H1 (cell line): ENCODE measurements around the gene SLIT3. TPM values are rescaled to one million over a fixed set of nuclear protein-coding genes. Genes with fewer than 3 reads are reported as not detected.

Experiments used
- CTCF ChIA-PET: fragments of 300-600 bp; sonication (Branson Sonifier 250); formaldehyde crosslinking; loops from one replicate; lab custom pipeline; 2021; ENCODE audit not compliant: partially characterized antibody; lab: Charles Lee
- POLR2A ChIA-PET: fragments of 300-600 bp; sonication (Branson Sonifier 250); formaldehyde crosslinking; loops from one replicate; lab custom pipeline; 2021; ENCODE audit warnings: inconsistent platforms; ENCODE audit not compliant: partially characterized antibody; lab: Charles Lee
- DNase-seq, 2 experiments: peaks; one replicate each; pipeline versions ENCODE4 v3.0.0 to v3.0.0-alpha.2; 2010 to 2022; ENCODE audit warnings: low spot score in 2 of 2, low read depth in 1 of 2, mixed read lengths in 1 of 2
- FAIRE-seq: peaks from 2 replicates; lab custom pipeline; 2011; peaks lifted over from hg19 to GRCh38; lab: Jason Lieb, UNC
- H2AFZ ChIP-seq: 2 replicates; pipeline ENCODE4 v1.8.1; 2012; ENCODE audit warnings: low read length, inconsistent platforms
- H2AK5ac ChIP-seq: 2 replicates; pipeline ENCODE4 v1.6.1; 2013; ENCODE audit warnings: low read depth, low read length
- H2BK120ac ChIP-seq: replicated peaks from 2 replicates; pipeline ENCODE3; 2013; ENCODE audit warnings: low read depth, low read length, inconsistent platforms
- H2BK12ac ChIP-seq: 2 replicates; pipeline ENCODE4 v1.6.1; 2013; ENCODE audit warnings: low read depth, low read length
- H2BK15ac ChIP-seq: 2 replicates; pipeline ENCODE4 v1.6.1; 2013; ENCODE audit warnings: low read length
- H2BK20ac ChIP-seq: 2 replicates; pipeline ENCODE4 v1.6.1; 2013; ENCODE audit warnings: low read length
- H2BK5ac ChIP-seq: 2 replicates; pipeline ENCODE4 v1.6.1; 2013; ENCODE audit warnings: low read depth, low read length
- H3K14ac ChIP-seq: 2 replicates; pipeline ENCODE4 v1.6.1; 2013; ENCODE audit warnings: inconsistent platforms; ENCODE audit not compliant: insufficient read length
- H3K18ac ChIP-seq: 2 replicates; pipeline ENCODE4 v1.6.1; 2013; ENCODE audit warnings: low read length; ENCODE audit errors: extremely low read depth
- H3K23ac ChIP-seq: 2 replicates; pipeline ENCODE4 v1.6.1; 2013; ENCODE audit warnings: inconsistent platforms; ENCODE audit not compliant: insufficient read length
- H3K23me2 ChIP-seq: 2 replicates; pipeline ENCODE4 v1.6.1; 2013; ENCODE audit warnings: low read depth, low read length
- H3K27ac ChIP-seq: 2 replicates; pipeline ENCODE4 v1.6.1; 2011; ENCODE audit warnings: low read depth, low read length, inconsistent platforms
- H3K27me3 ChIP-seq, 4 experiments: replicated peaks in 1 of 4; 1 replicate in 1 of 4; 2 replicates in 3 of 4; pipeline versions ENCODE4 v1.6.1 to v1.8.1; 2011 to 2013; ENCODE audit warnings: low read length in 3 of 4, mild to moderate bottlenecking in 3 of 4, inconsistent platforms in 2 of 4, mixed read lengths in 2 of 4, moderate library complexity in 1 of 4; ENCODE audit not compliant: control insufficient read depth in 3 of 4, insufficient read depth in 3 of 4; ENCODE audit errors: extremely low read depth in 1 of 4
- H3K36me3 ChIP-seq, 4 experiments: 2 replicates each; pipeline versions ENCODE4 v1.6.1 to v1.8.1; 2011 to 2013; ENCODE audit warnings: mild to moderate bottlenecking in 4 of 4, low read length in 3 of 4, moderate library complexity in 2 of 4, control low read depth in 1 of 4, inconsistent platforms in 1 of 4; ENCODE audit not compliant: insufficient read depth in 4 of 4, control insufficient read depth in 2 of 4
- H3K4ac ChIP-seq: replicated peaks from 2 replicates; pipeline ENCODE3; 2013; ENCODE audit warnings: low read length, low read depth, mixed read lengths, inconsistent platforms; ENCODE audit not compliant: insufficient read length
- H3K4me1 ChIP-seq, 4 experiments: replicated peaks in 1 of 4; 1 replicate in 1 of 4; 2 replicates in 3 of 4; pipeline versions ENCODE4 v1.6.1 to v1.8.1; 2011 to 2013; ENCODE audit warnings: low read length in 3 of 4, inconsistent platforms in 2 of 4, mixed read lengths in 1 of 4; ENCODE audit not compliant: insufficient read depth in 4 of 4, control insufficient read depth in 3 of 4
- H3K4me2 ChIP-seq, 2 experiments: 2 replicates each; pipeline versions ENCODE4 v1.6.1 to v1.8.1; 2011 to 2013; ENCODE audit warnings: low read depth in 2 of 2, low read length in 2 of 2, control low read depth in 1 of 2, inconsistent platforms in 1 of 2, mild to moderate bottlenecking in 1 of 2; ENCODE audit not compliant: insufficient read depth in 1 of 2
- H3K4me3 ChIP-seq, 4 experiments: fragments of 200-600, 300-600 bp in 1 of 4; sonication (generic), shearing (Covaris generic), sonication (Bioruptor Twin) in 1 of 4; 2 replicates each; pipeline versions ENCODE4 v1.5.1 to v1.8.1; 2011 to 2016; ENCODE audit warnings: low read length in 4 of 4, low read depth in 3 of 4, control low read depth in 2 of 4, inconsistent platforms in 2 of 4, mild to moderate bottlenecking in 2 of 4, mixed read lengths in 1 of 4, moderate library complexity in 1 of 4; ENCODE audit not compliant: insufficient read depth in 2 of 4; ENCODE audit errors: extremely low read depth in 1 of 4
- H3K56ac ChIP-seq: replicated peaks from 2 replicates; pipeline ENCODE3; 2013; ENCODE audit warnings: low read depth, mild to moderate bottlenecking, mixed read lengths, low read length, inconsistent platforms; ENCODE audit not compliant: insufficient read length
- H3K79me1 ChIP-seq: 2 replicates; pipeline ENCODE4 v1.6.1; 2013; ENCODE audit warnings: low read depth, low read length, control low read depth
- H3K79me2 ChIP-seq, 2 experiments: 2 replicates each; pipeline versions ENCODE4 v1.6.1 to v1.8.1; 2012 to 2013; ENCODE audit warnings: low read length in 2 of 2, mild to moderate bottlenecking in 2 of 2, inconsistent platforms in 1 of 2; ENCODE audit not compliant: insufficient read depth in 2 of 2, control insufficient read depth in 1 of 2
- H3K9ac ChIP-seq, 4 experiments: replicated peaks in 1 of 4; 1 replicate in 1 of 4; 2 replicates in 3 of 4; pipeline versions ENCODE4 v1.6.1 to v1.8.1; 2011 to 2013; ENCODE audit warnings: low read depth in 3 of 4, low read length in 3 of 4, control low read depth in 2 of 4, mild to moderate bottlenecking in 2 of 4, moderate library complexity in 2 of 4, inconsistent platforms in 1 of 4; ENCODE audit errors: extremely low read depth in 1 of 4
- H3K9me3 ChIP-seq, 2 experiments: 2 replicates each; pipeline versions ENCODE4 v1.6.1 to v1.8.1; 2012 to 2013; ENCODE audit warnings: mild to moderate bottlenecking in 2 of 2, moderate library complexity in 2 of 2, control low read depth in 1 of 2, inconsistent platforms in 1 of 2, low read depth in 1 of 2, low read length in 1 of 2, mixed read lengths in 1 of 2; ENCODE audit not compliant: insufficient read depth in 2 of 2
- H4K20me1 ChIP-seq, 2 experiments: replicated peaks in 1 of 2; 2 replicates each; pipeline versions ENCODE3 to v1.8.1; 2011 to 2013; ENCODE audit warnings: inconsistent platforms in 2 of 2, low read length in 2 of 2, mild to moderate bottlenecking in 1 of 2; ENCODE audit not compliant: insufficient read depth in 2 of 2, control insufficient read depth in 1 of 2
- H4K5ac ChIP-seq: 2 replicates; pipeline ENCODE4 v1.6.1; 2013; ENCODE audit warnings: low read length, low read depth, mixed read lengths, inconsistent platforms; ENCODE audit not compliant: insufficient read length
- H4K8ac ChIP-seq: 2 replicates; pipeline ENCODE4 v1.8.0; 2013; ENCODE audit warnings: mild to moderate bottlenecking, moderate library complexity, low read length, inconsistent platforms; ENCODE audit not compliant: insufficient read depth; ENCODE audit errors: extremely low read depth
- H4K91ac ChIP-seq: replicated peaks from 2 replicates; pipeline ENCODE3; 2013; ENCODE audit warnings: low read length, mixed read lengths, inconsistent platforms; ENCODE audit not compliant: insufficient read length
- CEBPB ChIP-seq: IDR thresholded peaks from 2 replicates; pipeline ENCODE4 v1.6.1; 2012; ENCODE audit warnings: low read depth, low read length
- CTBP2 ChIP-seq: IDR thresholded peaks from 2 replicates; pipeline ENCODE4 v1.7.0; 2011; ENCODE audit warnings: borderline replicate concordance, mild to moderate bottlenecking, moderate library complexity, mixed read lengths, low read length; ENCODE audit not compliant: insufficient read depth, insufficient read length
- EGR1 ChIP-seq: IDR thresholded peaks from 2 replicates; pipeline ENCODE4 v1.6.1; 2011; ENCODE audit warnings: low read depth, low read length, borderline replicate concordance
- EZH2 ChIP-seq: fragments of 200-600 bp; sonication (generic); IDR thresholded peaks from 2 replicates; pipeline ENCODE4 v1.7.1; 2012; ENCODE audit warnings: low read depth, mild to moderate bottlenecking, moderate library complexity, low read length, inconsistent platforms; ENCODE audit not compliant: severe bottlenecking
- GABPA ChIP-seq: IDR thresholded peaks from 2 replicates; pipeline ENCODE4 v1.6.1; 2011; ENCODE audit warnings: mild to moderate bottlenecking, low read length, moderate library complexity, borderline replicate concordance; ENCODE audit not compliant: insufficient read depth
- POLR2A ChIP-seq, 2 experiments: IDR thresholded peaks; 1 replicate in 1 of 2; 2 replicates in 1 of 2; pipeline ENCODE4 v1.6.1; 2011; ENCODE audit warnings: low read depth in 2 of 2, low read length in 2 of 2, mild to moderate bottlenecking in 2 of 2; ENCODE audit errors: control extremely low read depth in 1 of 2
- POU5F1 ChIP-seq: IDR thresholded peaks from 2 replicates; pipeline ENCODE4 v1.6.1; 2011; ENCODE audit warnings: low read depth, mild to moderate bottlenecking, low read length, moderate library complexity
- RFX5 ChIP-seq: IDR thresholded peaks from 2 replicates; pipeline ENCODE4 v1.6.1; 2011; ENCODE audit warnings: low read depth, low read length, improper control_type of control experiment, borderline replicate concordance
- RNF2 ChIP-seq: fragments of 200-900, 300-1000 bp; sonication (generic); IDR thresholded peaks from 2 replicates; pipeline ENCODE4 v1.7.1; 2016; ENCODE audit warnings: borderline replicate concordance, low read depth, mild to moderate bottlenecking, antibody characterized with exemption, low read length; ENCODE audit not compliant: poor library complexity, severe bottlenecking; ENCODE audit errors: missing control alignments
- SIX5 ChIP-seq: IDR thresholded peaks from 2 replicates; pipeline ENCODE4 v1.6.1; 2011; ENCODE audit warnings: mild to moderate bottlenecking, low read depth, low read length
- SP2 ChIP-seq: IDR thresholded peaks from 2 replicates; pipeline ENCODE4 v1.6.1; 2012; ENCODE audit warnings: mild to moderate bottlenecking, low read length, inconsistent platforms
- TAF7 ChIP-seq: optimal IDR thresholded peaks from 2 replicates; pipeline ENCODE3; 2011; ENCODE audit warnings: low read depth, mild to moderate bottlenecking, inconsistent platforms, low read length, moderate library complexity, borderline replicate concordance
- TBP ChIP-seq: IDR thresholded peaks from 2 replicates; pipeline ENCODE4 v1.6.1; 2011; ENCODE audit warnings: low read depth, low read length, improper control_type of control experiment
- WGBS, 2 experiments: shearing (Covaris generic) in 1 of 2; methylation state at CpG; one replicate each; pipeline versions ENCODE4 v1.1.6 to v1.1.7; 2013 to 2015; ENCODE audit warnings: low lambda C conversion rate in 2 of 2, mixed read lengths in 2 of 2, inconsistent platforms in 1 of 2, low coverage in 1 of 2, missing lambda C conversion rate in 1 of 2; ENCODE audit not compliant: insufficient replicate concordance in 2 of 2, insufficient coverage in 1 of 2, insufficient read length in 1 of 2; ENCODE audit errors: extremely low coverage in 1 of 2, missing lambda C conversion rate in 1 of 2; 5-methylcytosine and 5-hydroxymethylcytosine counted together
- polyA plus RNA-seq, 7 experiments: library from polyadenylated mRNA; depleted of rRNA in 3 of 7; stranded (reverse) in 5 of 7; unstranded in 2 of 7; fragments of >200 nt in 5 of 7; fragments of 200-250 nt in 2 of 7; gene quantifications; 1 replicate in 5 of 7; 2 replicates in 1 of 7; 4 replicates in 1 of 7; pipeline versions ENCODE4 v1.2.1 to v1.2.3, GENCODE V29; 2011 to 2013; ENCODE audit warnings: missing spikeins in 2 of 7, mixed read lengths in 2 of 7
- total RNA-seq: library from RNA; stranded (reverse); fragmentation: NEBNext Ultra II Directional; extraction: Animal tissue kit (Norgen Biotek cat#: 25700); gene quantifications from 2 replicates; pipeline ENCODE4 v1.2.1, GENCODE V29; 2021
- TF ChIP-seq, protein P1 (sequence below): IDR thresholded peaks from 2 replicates; pipeline ENCODE4 v1.6.1; 2011; ENCODE audit warnings: low read length, improper control_type of control experiment

SLIT3 gene
- total and polyA plus RNA-seq, 2 of the 8 experiments (the other 6 are each of a cell fraction or from before 2014, with no cell fraction given), result 1.1 to 1.2 TPM

DNA sequence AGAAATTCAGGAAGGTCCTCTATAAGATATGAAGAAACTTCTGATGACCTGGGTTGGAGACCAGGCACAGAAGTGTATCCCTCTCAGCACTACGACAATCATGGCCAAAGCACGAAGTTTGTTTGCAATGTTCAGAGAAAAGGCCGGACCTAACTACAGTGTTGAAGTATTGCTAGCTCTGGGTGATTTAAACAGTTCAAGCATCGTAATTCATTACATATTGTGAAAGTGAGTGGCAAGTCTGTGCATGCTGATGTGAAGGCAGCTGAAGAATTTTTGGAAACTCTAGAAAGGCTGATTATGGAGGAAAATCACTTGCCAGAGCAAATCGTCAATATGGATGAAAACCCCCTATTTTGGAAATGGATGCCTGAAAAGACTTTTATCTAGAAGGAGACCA lies 654.6 kb downstream of the SLIT3 start:
- no peak overlapping the region for H2AFZ ChIP-seq
- H2BK12ac ChIP-seq, result no peak overlapping the region
- ChIA-PET POLR2A (no interaction called here), CTCF (no interaction called here)
- no peak overlapping the region for H4K5ac ChIP-seq
- H4K8ac ChIP-seq, result no peak overlapping the region
- H3K4me3 ChIP-seq, result no peak overlapping the region
- no peaks in the 10 kb centered on the region for H3K4me1 ChIP-seq
- no peak overlapping the region for H3K27ac ChIP-seq
- no peak overlapping the region for H3K23ac ChIP-seq
- no peaks in the 10 kb centered on the region for H3K79me2 ChIP-seq
- H3K23me2 ChIP-seq, result no peaks in the 10 kb centered on the region
- no peaks in the 10 kb centered on the region for H3K79me1 ChIP-seq
- H3K4me2 ChIP-seq, result no peak overlapping the region
- H3K36me3 ChIP-seq, result no peaks in the 10 kb centered on the region
- H4K20me1 ChIP-seq, result no peaks in the 10 kb centered on the region
- no peak overlapping the region for H3K18ac ChIP-seq
- H3K4ac ChIP-seq, result no peak overlapping the region
- WGBS, 2 experiments, result 79% methylated on average over 5 of the region's 5 CpGs; no CpG with 5 or more reads in 1 of the 2 experiments
- H3K14ac ChIP-seq, result no peak overlapping the region
- H3K9me3 ChIP-seq, result peaks cover 0 to 10% of the 10 kb centered on the region in 2 experiments; a peak in 2 of 4 replicates
- no peak overlapping the region for H2BK120ac ChIP-seq
- H2AK5ac ChIP-seq, result no peak overlapping the region
- no peak overlapping the region for H2BK15ac ChIP-seq
- H3K9ac ChIP-seq, result no peak overlapping the region
- FAIRE-seq, result no peak
- no peak overlapping the region for H2BK5ac ChIP-seq
- DNase-seq, result no peak
- no peak overlapping the region for H3K56ac ChIP-seq
- H2BK20ac ChIP-seq, result no peak overlapping the region
- H3K27me3 ChIP-seq, result no peaks in the 10 kb centered on the region
- no peak overlapping the region for H4K91ac ChIP-seq
- TF ChIP-seq GABPA, result no peak
- no peak for TF ChIP-seq EGR1
- no peak for TF ChIP-seq POLR2A (IDR thresholded peaks at IDR 0.05; ENCODE audit: control extremely low read depth in 1 of 2, low read depth in 2 of 2, low read length in 2 of 2)
- no peak for TF ChIP-seq RFX5
- no peak for TF ChIP-seq CEBPB
- no peak for TF ChIP-seq POU5F1
- no peak for TF ChIP-seq SP2
- no peak for TF ChIP-seq SIX5
- no peak for TF ChIP-seq TAF7
- TF ChIP-seq, protein P1, sequence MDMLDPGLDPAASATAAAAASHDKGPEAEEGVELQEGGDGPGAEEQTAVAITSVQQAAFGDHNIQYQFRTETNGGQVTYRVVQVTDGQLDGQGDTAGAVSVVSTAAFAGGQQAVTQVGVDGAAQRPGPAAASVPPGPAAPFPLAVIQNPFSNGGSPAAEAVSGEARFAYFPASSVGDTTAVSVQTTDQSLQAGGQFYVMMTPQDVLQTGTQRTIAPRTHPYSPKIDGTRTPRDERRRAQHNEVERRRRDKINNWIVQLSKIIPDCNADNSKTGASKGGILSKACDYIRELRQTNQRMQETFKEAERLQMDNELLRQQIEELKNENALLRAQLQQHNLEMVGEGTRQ, result no peak
- TF ChIP-seq RNF2, result no peak
- no peak for TF ChIP-seq TBP
- TF ChIP-seq EZH2, result no peak
- no peak for TF ChIP-seq CTBP2
